RWPE2 (cell line): ENCODE measurements around the gene STEAP1.

Experiments
- ATAC-seq: fragments of 200-7000 bp; cut with Tn5 transposase; 3 replicates; pipeline ENCODE4 v1.9.1; 2021; ENCODE audit warnings: low read depth
- DNase-seq: peaks from one replicate; pipeline ENCODE4 v3.0.0-alpha.2; 2020; ENCODE audit warnings: low spot score
- H3K27ac ChIP-seq: fragments of 450-650 bp; 2 replicates; pipeline ENCODE4 v1.5.1; 2017; ENCODE audit warnings: mild to moderate bottlenecking; ENCODE audit not compliant: poor library complexity, severe bottlenecking
- H3K27me3 ChIP-seq: fragments of 250-450 bp; sonication (Bioruptor Pico); 2 replicates; pipeline ENCODE4 v1.5.1; 2021; ENCODE audit warnings: mild to moderate bottlenecking, moderate library complexity; ENCODE audit not compliant: insufficient read depth, poor library complexity, severe bottlenecking
- H3K36me3 ChIP-seq: fragments of 250-450 bp; sonication (Bioruptor Pico); 2 replicates; pipeline ENCODE4 v1.5.1; 2020; ENCODE audit warnings: low read depth, mild to moderate bottlenecking, moderate library complexity
- H3K4me1 ChIP-seq: fragments of 250-450 bp; sonication (Bioruptor Pico); 2 replicates; pipeline ENCODE4 v1.5.1; 2021; ENCODE audit warnings: mild to moderate bottlenecking, moderate library complexity; ENCODE audit not compliant: insufficient read depth, poor library complexity, severe bottlenecking
- H3K4me3 ChIP-seq: fragments of 250-450 bp; sonication (Bioruptor Pico); 2 replicates; pipeline ENCODE4 v1.5.1; 2021; ENCODE audit warnings: mild to moderate bottlenecking, moderate library complexity; ENCODE audit not compliant: severe bottlenecking
- H3K9me3 ChIP-seq: fragments of 250-450 bp; sonication (Bioruptor Pico); 2 replicates; pipeline ENCODE4 v1.5.1; 2021; ENCODE audit warnings: mild to moderate bottlenecking, moderate library complexity; ENCODE audit not compliant: severe bottlenecking
- TF ChIP-seq, protein P1 (sequence below): fragments of 450-650 bp; IDR thresholded peaks from one replicate; pipeline ENCODE4 v1.5.1; 2017; ENCODE audit warnings: mild to moderate bottlenecking, moderate library complexity; ENCODE audit not compliant: poor library complexity, severe bottlenecking

Gene STEAP1

GRCh38 chr7:90163534-90163933 lies 9.3 kb downstream of the STEAP1 start:
- TF ChIP-seq, protein P1, sequence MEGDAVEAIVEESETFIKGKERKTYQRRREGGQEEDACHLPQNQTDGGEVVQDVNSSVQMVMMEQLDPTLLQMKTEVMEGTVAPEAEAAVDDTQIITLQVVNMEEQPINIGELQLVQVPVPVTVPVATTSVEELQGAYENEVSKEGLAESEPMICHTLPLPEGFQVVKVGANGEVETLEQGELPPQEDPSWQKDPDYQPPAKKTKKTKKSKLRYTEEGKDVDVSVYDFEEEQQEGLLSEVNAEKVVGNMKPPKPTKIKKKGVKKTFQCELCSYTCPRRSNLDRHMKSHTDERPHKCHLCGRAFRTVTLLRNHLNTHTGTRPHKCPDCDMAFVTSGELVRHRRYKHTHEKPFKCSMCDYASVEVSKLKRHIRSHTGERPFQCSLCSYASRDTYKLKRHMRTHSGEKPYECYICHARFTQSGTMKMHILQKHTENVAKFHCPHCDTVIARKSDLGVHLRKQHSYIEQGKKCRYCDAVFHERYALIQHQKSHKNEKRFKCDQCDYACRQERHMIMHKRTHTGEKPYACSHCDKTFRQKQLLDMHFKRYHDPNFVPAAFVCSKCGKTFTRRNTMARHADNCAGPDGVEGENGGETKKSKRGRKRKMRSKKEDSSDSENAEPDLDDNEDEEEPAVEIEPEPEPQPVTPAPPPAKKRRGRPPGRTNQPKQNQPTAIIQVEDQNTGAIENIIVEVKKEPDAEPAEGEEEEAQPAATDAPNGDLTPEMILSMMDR: no peak
- Histone ChIP-seq H3K27me3 (no peaks in the 10 kb centered on the region), H3K9me3 (no peaks in the 10 kb centered on the region), H3K27ac (no peak overlapping the region), H3K36me3 (peaks cover 3% of the 10 kb centered on the region; the same call in 1 of the 2 replicates), H3K4me3 (no peak overlapping the region), H3K4me1 (no peaks in the 10 kb centered on the region)
- DNase-seq (no peak), ATAC-seq (no peak)

GRCh38 chr7:90165724-90166123 lies 11.5 kb downstream of the STEAP1 start:
- H3K9me3 ChIP-seq: no peaks in the 10 kb centered on the region
- DNase-seq: no peak
- H3K27me3 ChIP-seq: no peaks in the 10 kb centered on the region
- no peaks in the 10 kb centered on the region for H3K4me1 ChIP-seq
- H3K27ac ChIP-seq: no peak overlapping the region
- ATAC-seq: no peak
- TF ChIP-seq, protein P1: no peak
- peaks cover 3% of the 10 kb centered on the region; the same call in 1 of the 2 replicates for H3K36me3 ChIP-seq
- H3K4me3 ChIP-seq: no peak overlapping the region

DNA sequence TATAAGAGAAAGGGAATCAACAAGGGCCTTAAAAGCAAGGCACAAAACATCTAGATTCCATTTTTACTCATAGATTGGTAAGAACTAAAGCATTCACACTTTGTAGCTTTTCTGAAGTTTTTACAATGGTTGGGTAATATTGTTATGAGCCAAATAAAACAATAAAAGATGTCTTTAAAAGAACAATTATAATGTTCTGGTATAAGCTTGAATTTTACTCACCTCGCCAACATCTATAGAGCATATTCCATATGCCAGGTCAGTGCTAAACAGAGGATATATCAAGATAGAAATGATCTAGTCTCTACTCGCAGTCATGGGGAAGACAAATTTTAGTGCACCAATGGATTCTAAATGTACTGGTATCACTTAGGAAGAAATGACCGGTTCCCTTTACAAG lies 11.9 kb downstream of the STEAP1 start:
- Histone ChIP-seq H3K4me3 (no peak overlapping the region), H3K4me1 (no peaks in the 10 kb centered on the region), H3K27me3 (no peaks in the 10 kb centered on the region), H3K36me3 (peaks cover 3% of the 10 kb centered on the region; the same call in 1 of the 2 replicates), H3K9me3 (no peaks in the 10 kb centered on the region), H3K27ac (no peak overlapping the region)
- ATAC-seq (no peak), DNase-seq (no peak)
- TF ChIP-seq, protein P1: no peak

DNA sequence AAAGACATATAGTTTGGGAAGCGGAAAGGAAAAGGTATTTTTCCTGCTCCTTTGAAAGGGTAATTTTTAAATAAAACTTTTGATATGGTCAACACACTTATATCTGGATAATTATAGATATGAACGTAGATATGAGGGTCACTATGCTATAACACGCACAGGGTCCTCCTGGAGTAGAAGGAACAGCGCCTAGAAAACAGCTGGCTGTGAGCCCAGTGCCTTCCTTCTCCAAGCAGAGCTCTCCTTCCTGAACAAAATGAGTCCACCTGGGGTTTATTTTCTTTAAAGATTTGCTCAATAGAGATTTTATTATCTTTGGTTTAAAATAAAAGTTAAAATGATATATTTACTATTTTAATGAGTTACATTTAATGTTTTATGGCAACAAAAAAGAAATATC lies 13.1 kb downstream of the STEAP1 start:
- Histone ChIP-seq H3K9me3 (no peaks in the 10 kb centered on the region), H3K27me3 (no peaks in the 10 kb centered on the region), H3K4me3 (no peak overlapping the region), H3K27ac (no peak overlapping the region), H3K36me3 (peaks cover 2% of the 10 kb centered on the region; the same call in 1 of the 2 replicates), H3K4me1 (no peaks in the 10 kb centered on the region)
- no peak for DNase-seq
- no peak for ATAC-seq
- TF ChIP-seq, protein P1: no peak

DNA sequence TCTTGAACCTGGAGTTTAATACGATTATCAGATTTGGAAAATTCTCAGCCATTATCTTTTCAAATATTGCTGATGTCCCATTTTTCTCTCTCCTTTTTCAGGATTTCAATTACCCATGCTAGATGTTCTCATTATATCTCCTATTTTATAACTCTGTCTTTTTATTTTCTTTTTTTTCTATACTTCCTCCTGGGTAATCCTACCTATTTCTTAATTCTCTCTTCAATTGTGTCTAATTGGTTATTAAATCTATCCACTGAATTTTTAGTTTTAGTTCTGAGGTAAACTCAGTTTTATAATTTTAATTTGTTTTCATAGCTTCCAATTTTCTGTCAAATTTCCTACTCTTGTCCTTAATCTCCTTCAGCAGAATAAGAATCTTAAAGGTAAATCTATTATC lies 15.6 kb downstream of the STEAP1 start:
- DNase-seq: no peak
- Histone ChIP-seq H3K27me3 (no peaks in the 10 kb centered on the region), H3K4me1 (no peaks in the 10 kb centered on the region), H3K27ac (no peak overlapping the region), H3K9me3 (no peaks in the 10 kb centered on the region), H3K36me3 (no peaks in the 10 kb centered on the region), H3K4me3 (no peak overlapping the region)
- ATAC-seq: no peak
- TF ChIP-seq, protein P1: no peak
